PFSK-1 (cell line): Measurements from ENCODE around the gene TPP2.

Source experiments
- FOXP2 ChIP-seq: optimal IDR thresholded peaks from 2 replicates; pipeline ENCODE3; 2011; ENCODE audit warnings: borderline replicate concordance, control low read depth, inconsistent platforms; ENCODE audit not compliant: insufficient read depth; ENCODE audit errors: extremely low read length, extremely low read depth
- POLR2AphosphoS5 ChIP-seq: IDR thresholded peaks from 2 replicates; pipeline ENCODE4 v1.6.1; 2012; ENCODE audit warnings: low read depth, mild to moderate bottlenecking, control low read depth, low read length, moderate library complexity
- REST ChIP-seq, 2 experiments: IDR thresholded peaks; 2 replicates each; pipeline versions ENCODE4 v1.6.1 to v1.8.0; 2011 to 2012; ENCODE audit warnings: low read depth in 2 of 2, low read length in 2 of 2, control low read depth in 1 of 2, inconsistent platforms in 1 of 2, mild to moderate bottlenecking in 1 of 2, moderate library complexity in 1 of 2; ENCODE audit not compliant: insufficient read depth in 1 of 2
- SIN3A ChIP-seq: IDR thresholded peaks from 2 replicates; pipeline ENCODE4 v1.6.1; 2012; ENCODE audit warnings: mild to moderate bottlenecking, low read length, moderate library complexity, borderline replicate concordance; ENCODE audit not compliant: insufficient read depth
- TAF1 ChIP-seq: IDR thresholded peaks from 2 replicates; pipeline ENCODE4 v1.6.1; 2012; ENCODE audit warnings: low read length, control low read depth, borderline replicate concordance; ENCODE audit not compliant: insufficient read depth

TPP2 gene

GRCh38 chr13:102566513-102566912 lies 30.3 kb upstream of the TPP2 start:
- TF ChIP-seq POLR2AphosphoS5 (no peak), SIN3A (no peak), REST (IDR thresholded peaks at IDR 0.05; ENCODE audit: insufficient read depth in 1 of 2, low read depth in 2 of 2, low read length in 2 of 2) (no peak), TAF1 (no peak), FOXP2 (no peak)

- TF ChIP-seq REST (IDR thresholded peaks at IDR 0.05; ENCODE audit: insufficient read depth in 1 of 2, low read depth in 2 of 2, low read length in 2 of 2) (peak in 1 of 2 experiments; percentile 78; a peak in 2 of 4 replicates), SIN3A (no peak)
These were observed 28.9 kb upstream of the TPP2 start for GRCh38 chr13:102567857-102568256.

- TF ChIP-seq TAF1 (no peak), SIN3A (no peak), FOXP2 (no peak), POLR2AphosphoS5 (no peak), REST (IDR thresholded peaks at IDR 0.05; ENCODE audit: insufficient read depth in 1 of 2, low read depth in 2 of 2, low read length in 2 of 2) (no peak)
These were observed 27.3 kb upstream of the TPP2 start for GRCh38 chr13:102569488-102569887.

GRCh38 chr13:102571075-102571474 lies 25.7 kb upstream of the TPP2 start:
- no peak for TF ChIP-seq FOXP2
- TF ChIP-seq TAF1: no peak
- no peak for TF ChIP-seq SIN3A
- TF ChIP-seq POLR2AphosphoS5: no peak
- no peak for TF ChIP-seq REST (IDR thresholded peaks at IDR 0.05; ENCODE audit: insufficient read depth in 1 of 2, low read depth in 2 of 2, low read length in 2 of 2)

- TF ChIP-seq TAF1 (no peak), REST (IDR thresholded peaks at IDR 0.05; ENCODE audit: insufficient read depth in 1 of 2, low read depth in 2 of 2, low read length in 2 of 2) (no peak), POLR2AphosphoS5 (no peak), SIN3A (no peak), FOXP2 (no peak)
These were observed 24.5 kb upstream of the TPP2 start for GRCh38 chr13:102572323-102572722.
